H7 (cell line): ENCODE measurements around the gene RPL22. TPM values are rescaled to one million over a fixed set of nuclear protein-coding genes. Genes with fewer than 3 reads are reported as not detected.
A peak's percentile ranks its signal among the peaks of the same experiment; 100 is the strongest.

Experiments
- DNase-seq: peaks from one replicate; pipeline ENCODE4 v3.0.0; 2012
- H3K27me3 ChIP-seq: 2 replicates; pipeline ENCODE4 v1.6.0; 2011; ENCODE audit warnings: mild to moderate bottlenecking, low read length; ENCODE audit not compliant: control insufficient read depth, insufficient read depth
- H3K36me3 ChIP-seq: replicated peaks from 2 replicates; pipeline ENCODE4 v1.5.1; 2011; ENCODE audit warnings: low read length; ENCODE audit not compliant: control insufficient read depth, insufficient read depth
- H3K4me3 ChIP-seq: 2 replicates; pipeline ENCODE4 v1.5.1; 2011; ENCODE audit warnings: low read depth, mild to moderate bottlenecking, control low read depth, low read length, moderate library complexity; ENCODE audit not compliant: insufficient read depth
- total RNA-seq: library from RNA; depleted of rRNA; stranded (reverse); fragments of >200 nt; shearing (Covaris generic); gene quantifications from 2 replicates; pipeline ENCODE4 v1.2.3, GENCODE V29; 2014

The RPL22 gene
- total RNA-seq, 1 experiment from 2014 or later: 237 TPM

DNA sequence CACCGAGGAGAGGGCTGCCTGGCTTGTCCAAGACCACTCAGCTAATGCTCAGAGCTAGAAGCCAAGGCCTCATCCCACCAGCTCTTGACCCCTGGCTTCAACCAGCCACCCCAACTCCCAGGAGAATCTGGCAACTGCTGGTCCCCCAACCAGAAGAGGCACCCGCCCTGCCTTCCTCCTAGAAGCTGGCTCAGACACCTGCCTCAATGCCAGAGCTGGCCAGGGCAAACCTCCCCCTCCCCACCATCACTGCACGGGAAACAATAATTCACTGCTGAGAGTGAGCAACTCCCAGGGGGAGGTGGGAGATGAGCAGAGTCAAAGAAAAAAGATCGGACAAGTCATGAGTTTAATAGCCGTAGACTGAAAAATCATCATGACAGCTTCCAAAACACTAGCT lies 22.6 kb downstream of the RPL22 start:
- no peak overlapping the region for H3K4me3 ChIP-seq
- H3K27me3 ChIP-seq: peaks cover 45% of the 10 kb centered on the region
- peak; percentile 26 for DNase-seq
- no peaks in the 10 kb centered on the region for H3K36me3 ChIP-seq

DNA sequence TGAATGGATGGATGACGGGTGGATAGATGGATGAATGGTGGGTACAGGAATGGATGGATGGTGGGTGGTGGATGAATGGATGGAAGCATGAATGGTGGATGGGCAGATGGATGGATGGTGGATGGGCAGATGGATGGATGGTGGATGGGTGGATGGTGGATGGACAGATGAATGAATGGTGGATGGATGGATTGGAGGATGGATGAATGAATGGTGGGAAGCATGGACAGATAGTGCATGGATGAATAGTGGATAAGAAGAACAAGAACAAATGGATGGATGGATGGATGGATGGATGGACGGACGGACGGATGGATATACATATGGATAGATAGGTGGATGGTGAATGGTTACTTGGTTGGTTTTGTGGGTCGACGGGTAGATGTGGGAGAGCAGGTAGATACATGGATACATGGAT lies 24.0 kb downstream of the RPL22 start:
- H3K27me3 ChIP-seq: peaks cover 32% of the 10 kb centered on the region
- DNase-seq: no peak
- no peaks in the 10 kb centered on the region for H3K36me3 ChIP-seq
- H3K4me3 ChIP-seq: no peak overlapping the region

DNA sequence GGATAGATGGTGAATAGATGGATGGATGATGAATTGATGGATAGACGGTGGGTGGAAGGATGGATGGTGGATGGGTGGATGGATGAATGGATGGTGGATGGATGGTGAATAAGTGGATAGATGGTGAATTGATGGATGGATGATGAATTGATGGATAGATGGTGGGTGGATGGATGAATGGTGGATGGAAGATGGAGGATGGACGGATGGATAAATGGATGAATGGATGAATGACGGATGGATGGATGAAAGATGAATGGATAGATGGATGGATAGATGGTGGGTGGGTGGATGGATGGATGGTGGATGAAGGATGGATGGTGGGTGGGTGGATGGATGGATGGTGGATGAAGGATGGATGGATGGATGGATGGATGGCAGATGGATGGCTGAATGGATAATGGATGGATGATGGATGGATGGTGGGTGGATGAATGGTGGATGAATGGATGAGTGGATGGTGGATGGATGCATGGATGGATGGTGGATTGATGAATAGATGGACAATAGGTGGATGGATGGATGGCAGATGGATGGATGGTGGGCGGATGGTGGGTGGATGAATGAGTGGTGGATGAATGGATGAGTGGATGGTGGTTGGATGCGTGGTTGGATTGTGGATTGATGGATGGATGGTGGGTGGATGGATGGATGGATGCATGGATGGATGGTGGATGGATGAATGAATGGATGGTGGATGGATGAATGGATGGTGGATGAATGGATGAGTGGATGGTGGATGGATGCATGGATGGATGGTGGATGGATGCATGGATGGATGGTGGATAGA lies 24.6 kb downstream of the RPL22 start:
- H3K27me3 ChIP-seq: peaks cover 28% of the 10 kb centered on the region
- H3K36me3 ChIP-seq: no peaks in the 10 kb centered on the region
- no peak overlapping the region for H3K4me3 ChIP-seq
- DNase-seq: no peak

DNA sequence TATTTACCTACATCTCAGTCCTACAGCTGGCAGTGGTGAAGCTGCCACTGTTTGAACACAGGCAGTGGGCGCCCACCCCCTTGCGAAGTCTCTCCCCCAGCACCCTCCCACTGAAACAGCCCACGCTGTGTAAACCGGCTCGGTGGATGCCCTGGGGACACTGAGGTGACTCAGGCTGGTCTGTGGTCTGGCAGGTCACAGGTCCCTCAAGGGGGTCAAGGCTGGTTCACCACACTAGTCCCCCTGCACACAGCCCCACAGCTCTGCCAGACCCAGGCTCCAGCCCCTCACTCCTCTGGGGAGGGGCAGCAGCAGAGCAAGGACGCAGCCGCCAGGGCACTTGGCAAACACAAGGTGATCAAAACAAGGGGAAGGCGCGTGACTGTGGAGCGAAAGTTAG lies 26.8 kb downstream of the RPL22 start:
- peaks cover 8% of the 10 kb centered on the region for H3K27me3 ChIP-seq
- no peak overlapping the region for H3K4me3 ChIP-seq
- peak; percentile 44 for DNase-seq
- no peaks in the 10 kb centered on the region for H3K36me3 ChIP-seq

DNA sequence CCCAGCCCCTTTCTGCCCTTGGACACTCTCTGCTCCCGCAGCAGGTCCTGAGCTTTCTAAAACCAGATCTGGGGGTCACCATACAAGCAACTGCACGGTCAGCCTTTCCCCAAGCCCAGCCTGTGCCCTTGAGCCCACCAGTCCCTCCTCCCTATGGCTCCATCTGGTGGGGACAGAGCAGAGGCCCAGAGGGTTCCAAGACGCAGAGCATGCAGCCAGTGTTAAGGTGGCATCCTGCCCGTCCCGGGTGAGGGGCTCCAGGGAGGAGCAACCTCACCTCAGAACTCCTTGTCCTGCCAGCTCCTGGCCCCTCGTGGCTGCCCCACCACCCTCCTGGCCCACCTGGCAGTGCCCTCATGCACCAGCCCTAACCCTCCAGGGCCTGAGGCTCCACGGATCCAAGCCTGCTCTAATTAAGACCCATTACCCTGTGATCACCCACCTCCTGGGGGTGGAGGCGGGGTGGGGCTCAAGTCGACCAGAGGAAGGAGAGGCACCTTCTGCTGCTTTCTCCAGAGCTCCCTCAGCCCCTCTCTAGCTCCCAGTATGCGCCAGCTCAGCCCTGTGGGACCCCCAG lies 27.8 kb downstream of the RPL22 start:
- peaks cover 4% of the 10 kb centered on the region for H3K27me3 ChIP-seq
- no peak overlapping the region for H3K4me3 ChIP-seq

DNA sequence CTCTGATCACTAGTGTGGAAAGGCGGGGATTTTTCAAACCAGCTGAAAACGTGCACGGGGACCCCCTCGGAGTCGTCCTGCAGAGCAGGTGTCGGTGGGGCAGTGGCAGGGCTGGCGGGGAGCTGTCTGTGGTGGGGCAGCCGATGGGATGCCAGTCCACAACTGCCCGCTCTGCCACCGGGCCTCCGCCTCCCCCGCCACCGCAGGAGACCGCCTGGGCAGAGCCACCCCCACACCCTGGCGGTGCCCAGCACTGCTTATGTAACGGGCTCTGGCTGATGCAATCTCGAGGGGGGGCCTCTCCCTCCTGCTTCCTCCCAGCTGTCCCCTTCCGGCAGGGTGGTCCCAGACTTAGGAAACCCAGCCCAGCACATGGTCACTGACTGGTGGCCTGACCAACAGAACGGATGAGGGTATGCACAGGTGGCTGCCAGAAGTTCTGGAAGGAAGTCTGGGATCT lies 28.6 kb downstream of the RPL22 start:
- Histone ChIP-seq H3K36me3 (no peaks in the 10 kb centered on the region), H3K4me3 (no peak overlapping the region), H3K27me3 (no peaks in the 10 kb centered on the region; the same call in 1 of the 2 replicates)
- DNase-seq: peak; percentile 63

More for the DNA sequence above, 27.8 kb downstream of the RPL22 start:
- peak; percentile 92 for DNase-seq
- no peaks in the 10 kb centered on the region for H3K36me3 ChIP-seq

DNA sequence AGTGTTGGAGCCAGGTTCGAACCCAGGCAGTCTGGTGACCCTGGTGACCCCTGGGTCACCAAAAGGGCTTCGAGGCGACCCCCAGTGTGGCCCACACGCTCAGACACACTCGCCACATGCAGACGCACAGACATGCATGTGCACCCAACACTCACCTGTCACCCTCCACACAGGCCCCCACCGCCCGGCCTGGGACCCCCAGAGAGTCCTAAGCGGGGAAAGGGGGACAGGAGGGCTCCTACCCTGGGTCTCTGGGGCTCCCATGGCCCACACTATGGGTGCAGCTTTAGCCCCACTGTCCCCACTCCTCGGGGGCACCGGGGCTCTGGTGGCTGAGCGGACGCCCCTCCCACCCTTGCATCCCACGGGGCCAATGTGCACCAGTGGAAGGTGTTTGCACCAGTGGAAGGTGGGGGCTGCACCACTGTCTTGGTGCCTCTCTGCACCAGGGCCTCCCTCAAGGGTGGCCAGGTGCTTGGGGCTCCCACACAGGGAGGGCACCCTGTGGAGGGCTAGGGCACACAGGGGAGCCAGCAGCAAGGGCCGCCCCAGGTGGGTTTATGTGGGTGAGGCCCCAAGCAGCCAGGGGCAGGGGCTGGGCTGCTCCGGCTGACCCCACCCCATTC lies 29.2 kb downstream of the RPL22 start:
- no peaks in the 10 kb centered on the region; the same call in 1 of the 2 replicates for H3K27me3 ChIP-seq
- peak; percentile 43 for DNase-seq
- no peak overlapping the region for H3K4me3 ChIP-seq
- no peaks in the 10 kb centered on the region for H3K36me3 ChIP-seq

DNA sequence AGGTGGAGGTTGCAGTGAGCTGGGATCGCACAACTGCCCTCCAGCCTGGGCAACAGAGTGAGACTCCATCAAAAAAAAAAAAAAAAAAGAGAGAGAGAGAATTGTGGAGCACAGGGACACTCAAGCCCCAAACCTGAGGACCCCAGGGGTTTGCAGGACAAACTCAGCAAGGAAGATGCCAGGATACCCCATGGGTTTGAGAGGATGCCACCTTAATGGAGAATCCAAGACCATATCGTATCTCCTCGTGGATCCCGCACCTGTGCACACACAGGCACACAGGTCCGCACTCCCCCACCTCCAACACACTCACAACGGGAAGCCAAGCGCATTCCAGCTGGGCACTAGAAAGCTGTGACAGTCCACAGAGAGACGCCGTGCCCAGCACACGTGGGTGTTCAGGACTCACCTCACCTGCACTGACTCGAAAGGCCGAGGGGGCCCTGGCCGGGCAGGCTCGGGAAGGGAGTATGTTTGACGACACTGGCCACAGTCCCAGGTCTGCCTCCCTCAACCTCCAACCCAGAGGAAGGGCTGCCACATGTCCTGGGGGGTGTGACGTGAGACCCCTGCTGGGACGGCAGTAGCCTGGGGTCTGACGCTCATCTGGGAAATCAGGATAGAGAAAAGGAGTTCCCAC lies 30.3 kb downstream of the RPL22 start:
- DNase-seq: peak; percentile 54
- Histone ChIP-seq H3K4me3 (no peak overlapping the region), H3K27me3 (no peaks in the 10 kb centered on the region; the same call in 1 of the 2 replicates), H3K36me3 (no peaks in the 10 kb centered on the region)

DNA sequence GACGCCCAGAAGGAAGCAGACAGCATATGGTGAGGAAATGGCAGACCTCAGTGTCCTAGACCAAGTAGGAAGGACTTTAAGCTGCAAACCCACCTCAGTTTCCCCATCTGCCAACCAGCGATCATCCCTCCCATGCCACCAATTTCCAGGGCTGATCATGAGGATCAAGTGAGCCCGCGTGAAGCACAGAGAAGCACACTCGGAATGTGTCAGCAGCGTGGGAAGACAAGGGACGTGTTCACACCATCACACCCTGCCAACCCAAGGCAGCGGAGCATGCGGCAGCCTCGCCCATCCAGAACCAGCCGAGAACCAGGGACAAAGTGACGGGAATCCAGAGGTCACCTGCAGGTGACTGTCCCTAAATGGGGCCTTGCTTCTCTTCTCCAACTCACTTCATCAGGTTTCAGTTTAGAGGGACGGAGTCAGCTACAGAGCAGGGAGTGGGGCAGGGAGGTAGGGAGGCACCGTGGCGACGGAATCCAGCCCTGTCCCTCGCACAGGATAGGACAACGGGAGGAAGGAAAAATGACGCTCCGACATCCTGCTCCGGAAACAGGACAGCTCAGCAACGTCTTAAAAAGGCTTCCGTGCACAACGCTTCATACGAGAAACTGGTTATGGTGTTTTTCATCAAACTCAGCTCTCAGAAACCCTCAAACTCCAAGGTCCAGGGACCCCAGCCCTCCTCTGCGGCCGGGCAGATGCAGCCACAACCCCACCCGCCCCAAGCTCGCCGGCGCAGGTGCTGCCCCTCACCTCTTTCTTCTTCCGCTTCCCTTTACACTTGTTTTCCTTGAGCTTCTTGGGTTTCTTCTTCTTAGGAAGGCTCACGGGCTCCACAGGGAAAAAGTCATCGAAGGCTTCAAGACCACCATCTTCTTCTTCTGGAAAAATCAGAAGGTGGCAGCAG lies 31.7 kb downstream of the RPL22 start:
- DNase-seq: no peak
- no peaks in the 10 kb centered on the region; the same call in 1 of the 2 replicates for H3K27me3 ChIP-seq
- no peak overlapping the region for H3K4me3 ChIP-seq
- H3K36me3 ChIP-seq: no peaks in the 10 kb centered on the region

DNA sequence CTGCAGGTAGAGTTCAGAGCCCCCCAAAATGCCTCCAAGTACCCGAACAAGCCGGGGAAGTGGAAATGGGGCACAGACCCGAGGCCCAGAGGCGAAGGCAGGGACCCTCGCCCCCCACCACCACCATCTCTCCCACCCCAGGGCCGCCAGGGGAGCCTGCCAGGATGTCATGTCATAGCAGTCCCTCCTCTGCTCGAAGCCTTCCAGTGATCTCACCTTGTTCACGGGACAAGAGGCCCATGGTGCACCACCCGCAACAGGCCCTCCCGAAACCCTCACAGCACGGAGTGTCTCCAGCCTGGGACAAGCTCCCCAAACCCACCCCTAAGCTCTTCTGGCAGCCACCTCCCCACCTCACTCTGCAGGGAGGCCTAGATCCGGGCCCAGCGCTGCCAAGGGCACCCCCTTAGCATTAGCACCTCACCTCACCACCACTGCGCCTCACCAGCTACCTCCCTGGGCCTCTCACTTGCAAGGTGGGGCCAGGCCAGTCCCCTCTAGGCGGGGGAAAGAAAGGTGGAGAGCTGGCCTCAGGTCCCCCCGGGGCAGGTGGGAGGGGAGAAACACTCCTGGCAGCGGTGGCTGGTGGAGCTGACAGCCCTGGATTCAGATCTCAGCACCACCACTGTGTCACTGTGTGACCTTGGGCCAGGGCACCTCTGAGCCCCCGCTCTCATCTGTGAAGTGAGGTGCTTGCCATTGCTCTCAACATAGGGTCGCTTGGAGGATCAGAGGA lies 32.6 kb downstream of the RPL22 start:
- DNase-seq: no peak
- Histone ChIP-seq H3K4me3 (no peak overlapping the region), H3K36me3 (no peaks in the 10 kb centered on the region), H3K27me3 (no peaks in the 10 kb centered on the region; the same call in 1 of the 2 replicates)

DNA sequence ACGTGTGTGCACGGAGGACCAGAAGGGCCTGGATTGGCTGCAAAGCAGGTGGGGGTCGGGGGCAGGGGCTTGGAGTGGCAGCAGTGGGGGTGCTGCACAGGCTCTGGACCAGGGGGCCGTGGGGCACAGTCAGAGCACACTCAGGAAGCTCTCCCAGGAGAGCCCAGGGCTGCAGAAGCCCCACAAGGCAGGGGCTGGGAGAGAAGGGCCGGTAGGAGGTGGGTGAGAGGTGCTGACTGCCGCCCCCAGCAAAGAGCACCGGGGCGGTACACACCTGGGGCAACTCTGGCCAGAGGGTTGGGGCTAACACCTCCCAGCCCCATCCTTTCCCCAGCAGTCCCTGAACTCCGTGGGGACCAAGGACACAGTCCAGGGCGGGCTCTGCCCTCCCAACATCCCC lies 33.2 kb downstream of the RPL22 start:
- DNase-seq: no peak
- H3K36me3 ChIP-seq: no peaks in the 10 kb centered on the region
- H3K4me3 ChIP-seq: no peak overlapping the region
- H3K27me3 ChIP-seq: no peaks in the 10 kb centered on the region; the same call in 1 of the 2 replicates

DNA sequence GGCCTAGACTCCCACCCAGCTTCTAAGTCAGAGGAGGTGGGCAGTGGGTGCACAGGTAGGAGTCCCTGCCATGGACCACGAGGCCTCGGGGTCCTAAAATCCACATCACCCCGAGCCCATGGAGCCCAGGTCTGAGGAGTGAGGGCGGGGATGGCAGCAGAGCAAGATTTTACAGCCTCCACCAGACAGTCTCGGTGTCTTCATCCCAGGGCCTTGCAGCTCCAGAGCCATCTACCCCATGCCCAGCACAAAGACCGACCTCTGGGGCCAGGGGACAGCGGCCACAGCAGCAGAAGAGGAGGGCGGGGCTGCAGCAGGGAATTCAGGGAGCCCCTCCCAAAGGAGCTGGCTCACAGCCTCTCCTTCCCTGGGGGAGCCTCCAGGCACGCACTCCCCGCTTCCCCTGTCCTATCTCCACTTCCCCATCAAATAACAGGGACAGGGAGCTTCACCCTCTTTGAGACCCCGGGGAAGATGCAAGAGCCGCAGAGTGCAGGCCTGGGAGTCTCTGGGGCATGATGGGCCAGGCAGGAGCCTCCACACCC lies 33.9 kb downstream of the RPL22 start:
- no peak for DNase-seq
- Histone ChIP-seq H3K27me3 (no peaks in the 10 kb centered on the region), H3K4me3 (no peak overlapping the region), H3K36me3 (no peaks in the 10 kb centered on the region)

DNA sequence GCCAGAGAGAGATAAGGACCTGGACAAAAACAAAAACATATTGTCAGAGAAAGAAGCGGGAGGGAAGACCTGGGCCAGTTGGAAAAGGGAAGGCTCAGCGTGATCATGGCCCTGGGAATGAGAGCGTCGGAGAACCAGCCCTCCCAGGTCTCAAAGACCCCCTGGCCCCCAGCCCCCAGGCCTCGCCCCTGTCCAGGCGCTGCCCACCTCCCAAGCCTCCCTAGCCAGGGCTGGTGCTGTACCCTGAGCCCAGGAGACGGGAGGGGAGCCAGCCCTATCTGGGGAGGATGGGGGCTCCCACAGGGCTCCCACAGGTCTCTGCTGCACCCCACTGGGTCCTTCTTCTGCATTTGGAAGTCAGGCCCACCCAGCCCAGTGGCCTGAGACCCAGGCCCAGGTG lies 34.4 kb downstream of the RPL22 start:
- H3K4me3 ChIP-seq: no peak overlapping the region
- no peak for DNase-seq
- no peaks in the 10 kb centered on the region for H3K27me3 ChIP-seq
- no peaks in the 10 kb centered on the region for H3K36me3 ChIP-seq
